Ishikawa (cell line): ENCODE results near the gene CDK6.

Experiments
- CEBPB ChIP-seq: IDR thresholded peaks from 2 replicates; pipeline ENCODE4 v1.6.1; 2012
- CREB1 ChIP-seq: IDR thresholded peaks from 2 replicates; pipeline ENCODE4 v1.6.1; 2012; ENCODE audit warnings: low read depth
- EGR1 ChIP-seq: IDR thresholded peaks from 2 replicates; pipeline ENCODE4 v1.6.1; 2012
- EP300 ChIP-seq: IDR thresholded peaks from 2 replicates; pipeline ENCODE4 v1.6.1; 2012; ENCODE audit warnings: borderline replicate concordance
- FOXM1 ChIP-seq: IDR thresholded peaks from 2 replicates; pipeline ENCODE4 v1.6.1; 2012; ENCODE audit warnings: low read depth, borderline replicate concordance
- MAX ChIP-seq: IDR thresholded peaks from 2 replicates; pipeline ENCODE4 v1.6.1; 2012
- NFIC ChIP-seq: IDR thresholded peaks from 2 replicates; pipeline ENCODE4 v1.6.1; 2012
- RAD21 ChIP-seq: IDR thresholded peaks from 2 replicates; pipeline ENCODE4 v1.6.1; 2012; ENCODE audit warnings: low read depth
- REST ChIP-seq: IDR thresholded peaks from 2 replicates; pipeline ENCODE4 v1.6.1; 2012; ENCODE audit warnings: low read depth, mild to moderate bottlenecking
- TAF1 ChIP-seq: IDR thresholded peaks from 2 replicates; pipeline ENCODE4 v1.6.1; 2012; ENCODE audit warnings: low read depth, mild to moderate bottlenecking
- TCF12 ChIP-seq: IDR thresholded peaks from 2 replicates; pipeline ENCODE4 v1.6.1; 2012; ENCODE audit warnings: low read depth
- TEAD4 ChIP-seq: IDR thresholded peaks from 2 replicates; pipeline ENCODE4 v1.6.1; 2012
- USF1 ChIP-seq: IDR thresholded peaks from 2 replicates; pipeline ENCODE4 v1.6.1; 2012
- YY1 ChIP-seq: IDR thresholded peaks from 2 replicates; pipeline ENCODE4 v1.6.1; 2012; ENCODE audit warnings: low read depth
- ZBTB7A ChIP-seq: IDR thresholded peaks from 2 replicates; pipeline ENCODE4 v1.6.1; 2012; ENCODE audit warnings: low read depth

Gene CDK6

GRCh38 chr7:92849322-92849721, 12.9 kb upstream of the CDK6 start:
- no peak for TF ChIP-seq TEAD4
- TF ChIP-seq MAX: no peak
- TF ChIP-seq YY1: no peak
- no peak for TF ChIP-seq REST

- no peak for TF ChIP-seq YY1
- TF ChIP-seq REST: no peak
Observed at GRCh38 chr7:92848851-92849250, 12.5 kb upstream of the CDK6 start.

GRCh38 chr7:92848441-92848840, 12.1 kb upstream of the CDK6 start:
- no peak for TF ChIP-seq EP300
- no peak for TF ChIP-seq FOXM1
- TF ChIP-seq CEBPB: no peak
- TF ChIP-seq TEAD4: no peak
- TF ChIP-seq ZBTB7A: no peak
- TF ChIP-seq TAF1: no peak
- TF ChIP-seq NFIC: no peak
- TF ChIP-seq CREB1: no peak
- no peak for TF ChIP-seq EGR1
- no peak for TF ChIP-seq USF1
- no peak for TF ChIP-seq YY1
- no peak for TF ChIP-seq TCF12
- TF ChIP-seq MAX: no peak
- TF ChIP-seq RAD21: no peak

- no peak for TF ChIP-seq REST
- no peak for TF ChIP-seq YY1
- no peak for TF ChIP-seq TCF12
- TF ChIP-seq MAX: no peak
- no peak for TF ChIP-seq USF1
- TF ChIP-seq ZBTB7A: no peak
- TF ChIP-seq CREB1: no peak
- no peak for TF ChIP-seq CEBPB
- TF ChIP-seq NFIC: no peak
- TF ChIP-seq RAD21: no peak
- no peak for TF ChIP-seq FOXM1
- no peak for TF ChIP-seq TAF1
- TF ChIP-seq TEAD4: no peak
- no peak for TF ChIP-seq EP300
Observed at GRCh38 chr7:92847305-92847704, 10.9 kb upstream of the CDK6 start.

- TF ChIP-seq CREB1 (no peak), TAF1 (no peak), REST (no peak), EGR1 (no peak), ZBTB7A (no peak), RAD21 (no peak), FOXM1 (no peak), USF1 (no peak), CEBPB (no peak), EP300 (no peak), YY1 (no peak), MAX (no peak), NFIC (no peak), TEAD4 (no peak), TCF12 (no peak)
Observed at GRCh38 chr7:92845736-92846135, 9.4 kb upstream of the CDK6 start.
